ENCODE data around the gene MEGF10. TPM values are rescaled to one million over a fixed set of nuclear protein-coding genes. Genes with fewer than 3 reads are reported as not detected.

The MEGF10 gene
- total RNA-seq, 1 experiment from 2014 or later, result 0.80 TPM

Other genes with a start within 250 kb of the MEGF10 start
- 1.7 and 4.7 TPM in 2 replicates for gene C5orf63, start 217.3 kb upstream of the MEGF10 start, total RNA-seq (2014; rRNA removed; shearing (Covaris generic))
- 31.8 and 47.8 TPM in 2 replicates for gene PRRC1, start 226.8 kb downstream of the MEGF10 start, total RNA-seq (2014; rRNA removed; shearing (Covaris generic))